ENCODE measurements around the gene SLC7A10.

Gene SLC7A10

DNA sequence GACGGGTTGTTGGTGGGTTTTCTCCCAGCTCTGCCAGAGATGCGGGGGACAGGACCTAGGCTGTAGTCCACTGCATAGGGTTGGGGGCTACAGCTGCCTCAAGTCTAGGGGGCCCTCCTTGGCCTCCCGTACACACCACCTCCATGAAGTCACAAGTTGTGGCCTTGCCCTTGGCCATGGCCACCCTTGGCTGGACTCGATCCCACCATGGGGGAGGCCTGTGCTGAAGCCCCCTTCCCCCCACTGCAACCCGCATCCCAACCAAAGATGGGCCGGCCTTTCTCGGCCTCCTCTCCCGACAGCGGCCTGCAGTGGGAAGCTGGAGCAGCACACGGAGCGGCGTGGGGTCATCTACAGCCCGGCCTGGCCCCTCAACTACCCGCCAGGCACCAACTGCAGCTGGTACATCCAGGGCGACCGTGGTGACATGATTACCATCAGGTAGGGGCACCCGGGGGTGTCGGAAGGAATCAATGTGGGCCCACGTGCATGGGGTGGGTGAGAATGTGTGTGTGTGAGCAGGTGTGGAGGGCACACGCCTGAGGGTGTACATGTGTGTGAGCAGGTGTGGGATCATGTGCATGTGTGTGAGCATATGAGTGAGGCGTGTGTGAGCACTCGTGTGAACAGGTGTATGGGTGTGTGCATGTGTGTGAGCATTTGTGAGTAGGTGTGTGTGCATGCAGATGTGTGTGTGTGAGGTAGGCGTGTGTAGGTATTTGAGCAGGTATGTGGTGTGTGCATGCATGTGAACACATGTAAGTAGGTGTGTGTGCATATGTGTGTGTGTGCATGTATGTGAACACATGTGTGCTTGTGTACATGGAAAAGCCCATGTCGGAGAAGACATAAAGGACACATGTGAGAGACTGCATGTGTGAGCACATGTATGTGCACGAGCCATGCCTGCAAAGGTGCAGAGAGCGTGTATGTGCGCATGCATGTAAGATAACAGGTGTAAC, 22.8 kb downstream of the SLC7A10 start:
- TF ChIP-seq EZH2 (IDR thresholded peaks at IDR 0.05; ENCODE audit: borderline replicate concordance, low read depth, low read length, severe bottlenecking) = no peak
- TF ChIP-seq, protein P1, sequence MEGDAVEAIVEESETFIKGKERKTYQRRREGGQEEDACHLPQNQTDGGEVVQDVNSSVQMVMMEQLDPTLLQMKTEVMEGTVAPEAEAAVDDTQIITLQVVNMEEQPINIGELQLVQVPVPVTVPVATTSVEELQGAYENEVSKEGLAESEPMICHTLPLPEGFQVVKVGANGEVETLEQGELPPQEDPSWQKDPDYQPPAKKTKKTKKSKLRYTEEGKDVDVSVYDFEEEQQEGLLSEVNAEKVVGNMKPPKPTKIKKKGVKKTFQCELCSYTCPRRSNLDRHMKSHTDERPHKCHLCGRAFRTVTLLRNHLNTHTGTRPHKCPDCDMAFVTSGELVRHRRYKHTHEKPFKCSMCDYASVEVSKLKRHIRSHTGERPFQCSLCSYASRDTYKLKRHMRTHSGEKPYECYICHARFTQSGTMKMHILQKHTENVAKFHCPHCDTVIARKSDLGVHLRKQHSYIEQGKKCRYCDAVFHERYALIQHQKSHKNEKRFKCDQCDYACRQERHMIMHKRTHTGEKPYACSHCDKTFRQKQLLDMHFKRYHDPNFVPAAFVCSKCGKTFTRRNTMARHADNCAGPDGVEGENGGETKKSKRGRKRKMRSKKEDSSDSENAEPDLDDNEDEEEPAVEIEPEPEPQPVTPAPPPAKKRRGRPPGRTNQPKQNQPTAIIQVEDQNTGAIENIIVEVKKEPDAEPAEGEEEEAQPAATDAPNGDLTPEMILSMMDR (IDR thresholded peaks at IDR 0.05; ENCODE audit: borderline replicate concordance, extremely low read depth, low read length, poor library complexity, severe bottlenecking) = no peak
- H3K27me3 ChIP-seq (ENCODE audit: insufficient read depth, low read length, poor library complexity) = no peaks in the 10 kb centered on the region
- H3K4me3 ChIP-seq (ENCODE audit: low read depth in 1 of 2, low read length in 2 of 2) = no peak overlapping the region
- no peaks in the 10 kb centered on the region for H3K36me3 ChIP-seq (ENCODE audit: insufficient read depth, low read length)
- H3K9me3 ChIP-seq (ENCODE audit: insufficient read depth, low read length, severe bottlenecking) = no peaks in the 10 kb centered on the region
- no peaks in the 10 kb centered on the region for H3K4me1 ChIP-seq (ENCODE audit: insufficient read depth, low read length)
- no peak overlapping the region for H3K9ac ChIP-seq (ENCODE audit: low read depth, low read length)
- H3K4me2 ChIP-seq (ENCODE audit: insufficient read depth, low read length) = no peak overlapping the region
- H2AFZ ChIP-seq (ENCODE audit: low read depth, low read length) = no peak overlapping the region
- DNase-seq (no peak), ATAC-seq (ENCODE audit: insufficient read depth, low read depth) (no peak)
- no peaks in the 10 kb centered on the region for H3K79me2 ChIP-seq (ENCODE audit: insufficient read depth, low read length)
- no peak overlapping the region for H3K27ac ChIP-seq (ENCODE audit: low read length)
- no peaks in the 10 kb centered on the region; the same call in 1 of the 2 replicates for H4K20me1 ChIP-seq (ENCODE audit: insufficient read depth, low read length)

DNA sequence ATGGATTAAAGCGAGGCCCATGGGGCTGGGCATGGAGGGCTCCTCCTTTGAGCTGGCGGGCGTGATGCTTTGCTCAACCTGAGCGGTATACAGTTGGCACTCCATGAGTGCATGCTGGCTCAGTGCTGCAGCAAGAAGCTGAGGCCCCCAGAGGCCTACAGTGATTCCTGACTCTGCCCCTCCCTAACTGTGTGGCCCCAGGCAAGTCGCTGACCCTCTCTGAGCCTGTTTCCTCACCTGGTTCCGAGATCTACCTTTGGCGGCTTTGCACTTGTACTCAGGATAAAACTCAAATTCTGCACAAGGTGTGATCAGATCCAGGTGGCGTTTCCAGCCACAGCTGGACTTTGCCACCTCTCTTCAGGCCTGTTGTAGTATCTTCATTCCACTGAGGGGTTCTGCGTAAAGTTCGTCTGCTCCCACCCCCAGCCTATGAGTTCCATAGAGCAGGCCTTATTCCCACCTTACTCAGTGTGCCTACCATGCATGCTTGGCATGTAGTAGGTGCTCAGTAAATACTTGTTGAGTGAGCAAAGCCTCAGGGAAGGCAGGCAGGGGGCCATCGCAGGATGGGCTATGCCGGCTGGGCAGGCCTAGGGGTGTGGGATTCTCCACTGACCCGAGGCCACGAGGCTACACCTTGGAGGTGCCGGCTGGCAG, 23.6 kb downstream of the SLC7A10 start:
- no peaks in the 10 kb centered on the region for H3K36me3 ChIP-seq (ENCODE audit: insufficient read depth, low read length)
- H3K9ac ChIP-seq (ENCODE audit: low read depth, low read length) = no peak overlapping the region
- no peak for ATAC-seq (ENCODE audit: insufficient read depth, low read depth)
- H4K20me1 ChIP-seq (ENCODE audit: insufficient read depth, low read length) = no peaks in the 10 kb centered on the region; the same call in 1 of the 2 replicates
- no peaks in the 10 kb centered on the region for H3K4me1 ChIP-seq (ENCODE audit: insufficient read depth, low read length)
- no peaks in the 10 kb centered on the region for H3K27me3 ChIP-seq (ENCODE audit: insufficient read depth, low read length, poor library complexity)
- no peaks in the 10 kb centered on the region for H3K79me2 ChIP-seq (ENCODE audit: insufficient read depth, low read length)
- H2AFZ ChIP-seq (ENCODE audit: low read depth, low read length) = no peak overlapping the region
- H3K4me3 ChIP-seq (ENCODE audit: low read depth in 1 of 2, low read length in 2 of 2) = no peak overlapping the region
- no peak overlapping the region for H3K27ac ChIP-seq (ENCODE audit: low read length)
- DNase-seq = no peak
- no peak overlapping the region for H3K4me2 ChIP-seq (ENCODE audit: insufficient read depth, low read length)
- TF ChIP-seq, protein P1 (IDR thresholded peaks at IDR 0.05; ENCODE audit: borderline replicate concordance, extremely low read depth, low read length, poor library complexity, severe bottlenecking) = no peak
- no peak for TF ChIP-seq EZH2 (IDR thresholded peaks at IDR 0.05; ENCODE audit: borderline replicate concordance, low read depth, low read length, severe bottlenecking)
- no peaks in the 10 kb centered on the region for H3K9me3 ChIP-seq (ENCODE audit: insufficient read depth, low read length, severe bottlenecking)

DNA sequence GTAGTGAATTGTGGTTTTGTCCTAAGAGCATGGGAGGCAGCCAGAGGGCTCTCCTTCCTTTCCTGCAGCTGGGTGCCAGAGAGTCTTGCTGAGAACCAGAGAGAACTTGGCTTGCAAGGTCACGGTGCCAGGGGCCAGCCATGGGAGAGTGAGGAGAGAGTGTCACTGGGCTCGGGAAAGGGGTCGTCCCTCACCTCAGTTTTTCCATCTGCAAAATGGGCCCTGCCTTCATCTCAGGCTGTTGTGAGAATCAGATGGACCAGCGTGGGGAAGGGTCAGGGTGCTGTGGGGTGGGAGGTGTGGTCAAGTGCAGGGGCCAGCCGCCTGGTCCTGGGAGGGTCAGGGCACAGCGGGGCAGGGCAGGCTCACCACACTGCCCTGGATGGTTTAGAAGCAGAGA, 24.2 kb downstream of the SLC7A10 start:
- Histone ChIP-seq H4K20me1 (ENCODE audit: insufficient read depth, low read length) (no peaks in the 10 kb centered on the region; the same call in 1 of the 2 replicates), H3K9me3 (ENCODE audit: insufficient read depth, low read length, severe bottlenecking) (no peaks in the 10 kb centered on the region), H3K36me3 (ENCODE audit: insufficient read depth, low read length) (no peaks in the 10 kb centered on the region), H3K79me2 (ENCODE audit: insufficient read depth, low read length) (no peaks in the 10 kb centered on the region), H2AFZ (ENCODE audit: low read depth, low read length) (no peak overlapping the region), H3K27ac (ENCODE audit: low read length) (no peak overlapping the region), H3K9ac (ENCODE audit: low read depth, low read length) (no peak overlapping the region), H3K27me3 (ENCODE audit: insufficient read depth, low read length, poor library complexity) (no peaks in the 10 kb centered on the region), H3K4me2 (ENCODE audit: insufficient read depth, low read length) (no peak overlapping the region), H3K4me1 (ENCODE audit: insufficient read depth, low read length) (no peaks in the 10 kb centered on the region), H3K4me3 (ENCODE audit: low read depth in 1 of 2, low read length in 2 of 2) (no peak overlapping the region)
- DNase-seq (no peak), ATAC-seq (ENCODE audit: insufficient read depth, low read depth) (no peak)
- no peak for TF ChIP-seq EZH2 (IDR thresholded peaks at IDR 0.05; ENCODE audit: borderline replicate concordance, low read depth, low read length, severe bottlenecking)
